ENCODE measurements around the gene UBE2E3.
A peak's percentile ranks its signal among the peaks of the same experiment; 100 is the strongest.

UBE2E3 gene

DNA sequence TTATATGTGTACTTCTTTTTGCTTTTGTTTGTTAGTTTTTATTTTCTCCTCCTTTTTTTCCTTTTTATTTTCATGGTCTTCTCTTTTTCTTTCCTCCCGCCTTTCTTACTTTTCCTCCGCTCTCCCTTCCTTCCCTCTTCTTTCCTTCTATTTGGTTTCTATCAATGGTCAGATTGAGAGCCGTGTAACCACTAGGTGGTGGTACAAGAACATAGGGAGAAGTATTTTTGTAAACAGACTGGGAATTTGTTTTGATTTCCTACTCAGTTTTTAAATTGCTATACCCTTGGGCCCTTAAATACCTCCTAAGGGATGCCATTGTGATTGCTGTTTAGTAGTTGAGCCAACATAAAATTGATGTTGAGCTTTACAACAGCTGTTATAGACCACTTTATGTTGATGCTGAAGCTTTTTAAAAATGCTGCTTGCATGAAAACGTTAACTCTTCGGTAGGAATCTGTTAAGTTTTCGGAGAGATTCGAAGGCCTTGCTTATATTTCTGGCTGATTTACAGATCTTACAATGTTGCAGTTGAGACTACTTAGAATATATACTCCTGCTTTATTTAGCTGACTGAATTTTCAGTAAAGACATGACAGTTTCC lies 124.2 kb downstream of the UBE2E3 start:
- TF ChIP-seq, protein P1, sequence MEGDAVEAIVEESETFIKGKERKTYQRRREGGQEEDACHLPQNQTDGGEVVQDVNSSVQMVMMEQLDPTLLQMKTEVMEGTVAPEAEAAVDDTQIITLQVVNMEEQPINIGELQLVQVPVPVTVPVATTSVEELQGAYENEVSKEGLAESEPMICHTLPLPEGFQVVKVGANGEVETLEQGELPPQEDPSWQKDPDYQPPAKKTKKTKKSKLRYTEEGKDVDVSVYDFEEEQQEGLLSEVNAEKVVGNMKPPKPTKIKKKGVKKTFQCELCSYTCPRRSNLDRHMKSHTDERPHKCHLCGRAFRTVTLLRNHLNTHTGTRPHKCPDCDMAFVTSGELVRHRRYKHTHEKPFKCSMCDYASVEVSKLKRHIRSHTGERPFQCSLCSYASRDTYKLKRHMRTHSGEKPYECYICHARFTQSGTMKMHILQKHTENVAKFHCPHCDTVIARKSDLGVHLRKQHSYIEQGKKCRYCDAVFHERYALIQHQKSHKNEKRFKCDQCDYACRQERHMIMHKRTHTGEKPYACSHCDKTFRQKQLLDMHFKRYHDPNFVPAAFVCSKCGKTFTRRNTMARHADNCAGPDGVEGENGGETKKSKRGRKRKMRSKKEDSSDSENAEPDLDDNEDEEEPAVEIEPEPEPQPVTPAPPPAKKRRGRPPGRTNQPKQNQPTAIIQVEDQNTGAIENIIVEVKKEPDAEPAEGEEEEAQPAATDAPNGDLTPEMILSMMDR (IDR thresholded peaks at IDR 0.05; ENCODE audit: insufficient read depth, low read length, poor library complexity, severe bottlenecking) = peak; percentile 66
- no peaks in the 10 kb centered on the region for H3K36me3 ChIP-seq (ENCODE audit: control insufficient read depth, insufficient read depth, low read length)
- no peak for DNase-seq (ENCODE audit: extremely low read depth, insufficient read length)
- no peaks in the 10 kb centered on the region for H3K27me3 ChIP-seq (replicated peaks; ENCODE audit: control insufficient read depth, insufficient read depth, low read length)
- H3K4me3 ChIP-seq (replicated peaks; ENCODE audit: low read depth, low read length) = no peak overlapping the region

- TF ChIP-seq, protein P1 (IDR thresholded peaks at IDR 0.05; ENCODE audit: insufficient read depth, low read length, poor library complexity, severe bottlenecking) = no peak
- DNase-seq (ENCODE audit: extremely low read depth, insufficient read length) = no peak
- no peaks in the 10 kb centered on the region for H3K27me3 ChIP-seq (replicated peaks; ENCODE audit: control insufficient read depth, insufficient read depth, low read length)
Measured at GRCh38 chr2:181105562-181105961, 125.2 kb downstream of the UBE2E3 start.

GRCh38 chr2:181106229-181106628 lies 125.8 kb downstream of the UBE2E3 start:
- TF ChIP-seq, protein P1 (IDR thresholded peaks at IDR 0.05; ENCODE audit: insufficient read depth, low read length, poor library complexity, severe bottlenecking) = no peak
- H3K36me3 ChIP-seq (ENCODE audit: control insufficient read depth, insufficient read depth, low read length) = no peaks in the 10 kb centered on the region
- no peak overlapping the region for H3K4me3 ChIP-seq (replicated peaks; ENCODE audit: low read depth, low read length)
- no peak for DNase-seq (ENCODE audit: extremely low read depth, insufficient read length)
- H3K27me3 ChIP-seq (replicated peaks; ENCODE audit: control insufficient read depth, insufficient read depth, low read length) = no peaks in the 10 kb centered on the region

More at GRCh38 chr2:181105562-181105961, 125.2 kb downstream of the UBE2E3 start:
- H3K4me3 ChIP-seq (replicated peaks; ENCODE audit: low read depth, low read length) = no peak overlapping the region
- H3K36me3 ChIP-seq (ENCODE audit: control insufficient read depth, insufficient read depth, low read length) = no peaks in the 10 kb centered on the region

GRCh38 chr2:181106789-181107627 lies 126.6 kb downstream of the UBE2E3 start:
- DNase-seq (ENCODE audit: extremely low read depth, insufficient read length) = peak; percentile 74
- Histone ChIP-seq H3K27me3 (replicated peaks; ENCODE audit: control insufficient read depth, insufficient read depth, low read length) (no peaks in the 10 kb centered on the region), H3K36me3 (ENCODE audit: control insufficient read depth, insufficient read depth, low read length) (no peaks in the 10 kb centered on the region), H3K4me3 (replicated peaks; ENCODE audit: low read depth, low read length) (no peak overlapping the region)
- TF ChIP-seq, protein P1 (IDR thresholded peaks at IDR 0.05; ENCODE audit: insufficient read depth, low read length, poor library complexity, severe bottlenecking) = no peak

DNA sequence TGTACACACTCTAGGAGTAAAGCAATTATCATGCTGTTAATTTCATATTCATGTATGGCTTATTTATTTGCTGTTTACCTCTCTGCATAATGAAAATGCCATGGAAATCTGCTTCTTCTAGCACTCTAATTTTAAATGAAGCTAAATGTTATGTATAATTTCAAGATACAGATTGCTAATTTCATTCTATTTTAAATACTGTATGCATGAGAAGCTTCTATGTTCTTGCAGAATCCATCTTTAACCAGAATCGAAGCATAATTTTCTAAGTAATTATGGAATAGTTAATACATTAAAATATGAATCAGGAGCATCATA lies 127.2 kb downstream of the UBE2E3 start:
- no peak overlapping the region for H3K4me3 ChIP-seq (replicated peaks; ENCODE audit: low read depth, low read length)

More for the DNA sequence above, 127.2 kb downstream of the UBE2E3 start:
- Histone ChIP-seq H3K36me3 (ENCODE audit: control insufficient read depth, insufficient read depth, low read length) (no peaks in the 10 kb centered on the region), H3K27me3 (replicated peaks; ENCODE audit: control insufficient read depth, insufficient read depth, low read length) (no peaks in the 10 kb centered on the region)
- DNase-seq (ENCODE audit: extremely low read depth, insufficient read length) = no peak
- TF ChIP-seq, protein P1 (IDR thresholded peaks at IDR 0.05; ENCODE audit: insufficient read depth, low read length, poor library complexity, severe bottlenecking) = no peak

Measured in GM06990 (cell line).